HG02798 (cell line): Measurements from ENCODE around the gene TMEM203.
"Not testable (repeated sequence)": the region's sequence is repeated elsewhere in the genome, so short reads cannot be mapped to it uniquely, and the experiment has no call there.

Experiments used
- ATAC-seq: cut with Tn5 transposase; IDR thresholded peaks from one replicate; pipeline ENCODE4 v1.9.1; 2021; ENCODE audit warnings: mild to moderate bottlenecking; ENCODE audit not compliant: unreplicated experiment, poor library complexity

TMEM203 gene

GRCh38 chr9:137205126-137206069, at the start of gene TMEM203, which contains the start of gene NDOR1:
TMEM203 (minus strand) TSS chr9:137205648; CDS start chr9:137205414, 234 bp downstream.
NDOR1 (plus strand) TSS chr9:137205700; CDS start chr9:137205778, 78 bp downstream.
- ATAC-seq: peak; percentile 59

GRCh38 chr9:137254624-137255447, 49.4 kb upstream of the TMEM203 start, which contains the start of gene NELFB:
NELFB (plus strand) TSS chr9:137255327.
- ATAC-seq: peak; percentile 85

GRCh38 chr9:137253717-137254623, 48.5 kb upstream of the TMEM203 start:
- ATAC-seq: no peak

- ATAC-seq: no peak
These were observed 47.4 kb upstream of the TMEM203 start for GRCh38 chr9:137252555-137253506.

GRCh38 chr9:137251490-137252268, 46.2 kb upstream of the TMEM203 start:
- ATAC-seq: no peak

GRCh38 chr9:137251194-137251461, 45.7 kb upstream of the TMEM203 start, which contains the start of gene STPG3:
STPG3 (plus strand) TSS chr9:137251286; CDS start chr9:137251287, 1 bp downstream.
- ATAC-seq: no peak

- no peak for ATAC-seq
These were observed 45.1 kb upstream of the TMEM203 start for GRCh38 chr9:137250329-137251193.

GRCh38 chr9:137247916-137248175, 42.4 kb upstream of the TMEM203 start:
- ATAC-seq: no peak

- ATAC-seq: no peak
These were observed 41.9 kb upstream of the TMEM203 start for GRCh38 chr9:137247135-137247915.

GRCh38 chr9:137245450-137246421, 40.3 kb upstream of the TMEM203 start:
- ATAC-seq: no peak

GRCh38 chr9:137244486-137245449, 39.3 kb upstream of the TMEM203 start:
- no peak for ATAC-seq

GRCh38 chr9:137243626-137244485, 38.4 kb upstream of the TMEM203 start:
- ATAC-seq: no peak

- not testable (repeated sequence) for ATAC-seq
These were observed 37.8 kb upstream of the TMEM203 start for GRCh38 chr9:137243266-137243625.
